CD4-positive, alpha-beta T cell treated with Interleukin-1 beta for 1 hour (primary cell): ENCODE measurements around the gene WASHC2A.
A peak's percentile ranks its signal among the peaks of the same experiment; 100 is the strongest.
"Not testable (repeated sequence)": the region's sequence is repeated elsewhere in the genome, so short reads cannot be mapped to it uniquely, and the experiment has no call there.

Experiments
- DNase-seq, 2 donors: peaks; one replicate each; pipeline ENCODE4 v3.0.0-alpha.2; 2020 to 2022

WASHC2A gene

GRCh38 chr10:50067546-50068351, at the start of gene WASHC2A:
WASHC2A (plus strand) TSS chr10:50067954; CDS start chr10:50068006, 52 bp downstream.
- DNase-seq: peak; percentile 91 to 95

- not testable (repeated sequence) for DNase-seq
Observed at GRCh38 chr10:50019279-50019678, 48.5 kb upstream of the WASHC2A start.

- DNase-seq: not testable (repeated sequence)
Observed at GRCh38 chr10:50020451-50021024, 47.2 kb upstream of the WASHC2A start.

GRCh38 chr10:50021646-50022045, 46.1 kb upstream of the WASHC2A start:
- no peak for DNase-seq

GRCh38 chr10:50024716-50025383, 42.9 kb upstream of the WASHC2A start:
- not testable (repeated sequence) for DNase-seq

GRCh38 chr10:50025627-50026026, 42.1 kb upstream of the WASHC2A start:
- no peak for DNase-seq

- no peak for DNase-seq
Observed at GRCh38 chr10:50027195-50027594, 40.6 kb upstream of the WASHC2A start.

- no peak for DNase-seq
Observed at GRCh38 chr10:50033481-50033880, 34.3 kb upstream of the WASHC2A start.

GRCh38 chr10:50035337-50035736, 32.4 kb upstream of the WASHC2A start:
- not testable (repeated sequence) for DNase-seq

- no peak for DNase-seq
Observed at GRCh38 chr10:50044941-50045664, 22.7 kb upstream of the WASHC2A start.

- DNase-seq: not testable (repeated sequence)
Observed at GRCh38 chr10:50046457-50046856, 21.3 kb upstream of the WASHC2A start.

GRCh38 chr10:50047594-50047993, 20.2 kb upstream of the WASHC2A start:
- DNase-seq: peak in 1 of 2 donors; percentile 4

- not testable (repeated sequence) for DNase-seq
Observed at GRCh38 chr10:50051995-50052660, 15.6 kb upstream of the WASHC2A start.

GRCh38 chr10:50052778-50053376, 14.9 kb upstream of the WASHC2A start:
- DNase-seq: not testable (repeated sequence)

- not testable (repeated sequence) for DNase-seq
Observed at GRCh38 chr10:50055494-50056292, 12.1 kb upstream of the WASHC2A start.

- not testable (repeated sequence) for DNase-seq
Observed at GRCh38 chr10:50056654-50057053, 11.1 kb upstream of the WASHC2A start.

GRCh38 chr10:50058727-50059126, 9.0 kb upstream of the WASHC2A start:
- DNase-seq: not testable (repeated sequence)

GRCh38 chr10:50059946-50060345, 7.8 kb upstream of the WASHC2A start:
- not testable (repeated sequence) for DNase-seq

GRCh38 chr10:50061548-50061947, 6.2 kb upstream of the WASHC2A start:
- not testable (repeated sequence) for DNase-seq

GRCh38 chr10:50063100-50063499, 4.7 kb upstream of the WASHC2A start:
- DNase-seq: no peak

- not testable (repeated sequence) for DNase-seq
Observed at GRCh38 chr10:50068352-50068659, 552 bp downstream of the WASHC2A start.
